Effector memory CD4-positive, alpha-beta T cell (primary cell): Measurements from ENCODE around the gene MBD3.

ENCODE experiments used
- DNase-seq, 3 donors: peaks; one replicate each; pipeline ENCODE4 v3.0.0-alpha.2; 2020
- H3K27ac ChIP-seq: 2 replicates; pipeline ENCODE4 v1.7.0; 2013; ENCODE audit warnings: mild to moderate bottlenecking, low read length, moderate library complexity; ENCODE audit not compliant: insufficient read depth, poor library complexity, severe bottlenecking
- H3K27me3 ChIP-seq: replicated peaks from 2 replicates; pipeline ENCODE4 v1.7.0; 2013; ENCODE audit warnings: mild to moderate bottlenecking, low read length; ENCODE audit not compliant: insufficient read depth, control insufficient read depth, poor library complexity, severe bottlenecking
- H3K36me3 ChIP-seq: 2 replicates; pipeline ENCODE4 v1.7.0; 2013; ENCODE audit warnings: mild to moderate bottlenecking, low read length, moderate library complexity; ENCODE audit not compliant: control insufficient read depth, insufficient read depth
- H3K4me1 ChIP-seq: 2 replicates; pipeline ENCODE4 v1.7.0; 2013; ENCODE audit warnings: low read length, mild to moderate bottlenecking; ENCODE audit not compliant: control insufficient read depth, insufficient read depth, poor library complexity, severe bottlenecking
- H3K4me3 ChIP-seq: 2 replicates; pipeline ENCODE4 v1.7.0; 2013; ENCODE audit warnings: low read length, low read depth, mild to moderate bottlenecking; ENCODE audit not compliant: insufficient read depth, poor library complexity, severe bottlenecking
- H3K9me3 ChIP-seq: 2 replicates; pipeline ENCODE4 v1.7.0; 2013; ENCODE audit warnings: mild to moderate bottlenecking, low read length, moderate library complexity; ENCODE audit not compliant: control insufficient read depth

Gene MBD3

DNA sequence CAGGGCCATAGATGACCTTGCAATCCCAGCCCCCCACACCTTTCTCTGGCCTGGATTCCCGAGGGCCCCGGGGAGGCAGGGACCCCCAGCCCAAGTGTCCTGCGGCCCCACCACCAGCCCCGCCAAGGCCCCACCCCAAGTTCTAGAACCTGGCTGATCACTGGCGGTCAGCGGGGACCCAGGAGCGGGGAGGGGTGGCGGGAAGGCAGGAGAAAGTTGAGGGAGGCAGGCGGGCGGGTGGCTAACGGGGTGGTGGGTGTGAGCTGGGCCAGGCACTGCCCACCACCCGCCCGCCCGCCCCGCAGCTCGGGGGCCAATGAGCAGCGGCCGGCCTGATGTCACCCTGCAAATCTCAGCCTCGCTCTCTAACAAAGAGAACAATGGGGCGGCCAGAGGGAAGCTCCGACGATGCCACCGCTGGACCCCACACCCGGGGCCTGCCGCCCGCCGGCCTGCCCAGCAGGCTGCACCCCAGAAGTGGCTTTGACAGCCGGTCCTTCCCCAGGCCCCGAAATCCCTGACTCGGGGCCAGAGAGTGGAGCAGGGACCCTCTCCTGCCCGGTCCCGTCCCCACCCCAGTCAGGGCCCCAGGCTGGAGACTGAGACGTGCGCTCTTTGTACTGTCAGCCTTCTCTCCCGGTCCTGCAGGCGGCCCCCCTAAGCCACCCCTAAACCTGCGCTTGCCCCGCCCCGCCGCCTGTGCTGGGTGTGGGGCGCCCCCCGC, 26.1 kb downstream of the MBD3 start:
- Histone ChIP-seq H3K36me3 (no peaks in the 10 kb centered on the region), H3K4me1 (peaks cover 8% of the 10 kb centered on the region), H3K9me3 (no peaks in the 10 kb centered on the region), H3K4me3 (no peak overlapping the region), H3K27me3 (peaks cover 6% of the 10 kb centered on the region), H3K27ac (no peak overlapping the region)
- DNase-seq, result no peak

DNA sequence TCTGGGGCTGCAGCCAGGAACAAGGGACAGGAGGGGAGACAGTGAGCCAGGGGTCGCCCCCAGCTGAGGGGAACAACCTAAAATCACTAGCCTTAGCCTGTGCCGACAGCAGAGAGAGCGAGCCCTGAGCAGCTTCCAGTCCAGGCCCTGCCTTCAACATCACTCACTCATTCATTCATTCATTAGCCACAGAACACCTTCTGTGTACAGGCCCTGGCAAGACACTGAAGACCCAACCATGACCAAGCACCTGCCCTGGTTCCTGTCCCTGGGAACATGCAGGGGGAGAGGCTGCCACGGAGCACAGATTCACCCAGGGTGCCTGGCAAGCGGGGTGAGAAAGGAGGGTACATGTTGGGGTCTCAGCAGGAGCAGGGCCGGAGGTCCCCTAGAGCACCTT, 29.4 kb downstream of the MBD3 start:
- DNase-seq, result no peak
- peaks cover 6% of the 10 kb centered on the region for H3K27me3 ChIP-seq

DNA sequence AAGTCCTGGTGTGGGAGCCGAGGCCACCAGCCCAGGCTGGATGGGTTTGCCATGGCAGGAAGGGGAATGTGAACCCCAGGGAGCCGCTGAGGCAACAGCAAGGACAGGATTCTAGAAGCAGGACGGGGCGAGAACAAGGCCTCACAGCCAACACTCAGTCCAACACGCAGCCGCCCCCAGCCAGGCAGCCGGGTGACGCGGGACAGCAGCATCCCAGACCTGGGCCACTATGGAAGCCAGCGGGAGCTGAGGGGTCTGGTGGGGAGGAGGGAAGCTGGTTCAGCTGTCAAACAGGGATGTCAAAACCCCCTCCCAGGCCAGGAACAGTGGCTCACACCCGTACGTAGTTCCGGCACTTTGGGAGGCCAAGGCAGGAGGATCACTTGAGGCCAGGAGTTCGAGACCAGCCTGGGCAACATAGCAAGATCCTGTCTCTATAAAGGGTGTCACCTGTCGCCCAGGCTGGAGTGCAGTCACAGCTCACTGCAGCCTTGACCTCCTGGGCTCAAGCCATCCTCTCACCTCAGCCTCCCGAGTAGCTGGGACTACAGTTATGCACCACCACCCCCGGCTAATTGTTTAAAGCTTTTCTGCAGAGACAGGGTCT, 31.3 kb downstream of the MBD3 start:
- DNase-seq, result no peak
- no peaks in the 10 kb centered on the region for H3K27me3 ChIP-seq
- no peaks in the 10 kb centered on the region for H3K9me3 ChIP-seq
- no peak overlapping the region for H3K4me3 ChIP-seq
- no peaks in the 10 kb centered on the region for H3K36me3 ChIP-seq
- H3K27ac ChIP-seq, result no peak overlapping the region
- no peaks in the 10 kb centered on the region for H3K4me1 ChIP-seq

More for the DNA sequence above, 29.4 kb downstream of the MBD3 start:
- Histone ChIP-seq H3K9me3 (no peaks in the 10 kb centered on the region), H3K36me3 (no peaks in the 10 kb centered on the region), H3K4me1 (peaks cover 2% of the 10 kb centered on the region), H3K4me3 (no peak overlapping the region), H3K27ac (no peak overlapping the region)

DNA sequence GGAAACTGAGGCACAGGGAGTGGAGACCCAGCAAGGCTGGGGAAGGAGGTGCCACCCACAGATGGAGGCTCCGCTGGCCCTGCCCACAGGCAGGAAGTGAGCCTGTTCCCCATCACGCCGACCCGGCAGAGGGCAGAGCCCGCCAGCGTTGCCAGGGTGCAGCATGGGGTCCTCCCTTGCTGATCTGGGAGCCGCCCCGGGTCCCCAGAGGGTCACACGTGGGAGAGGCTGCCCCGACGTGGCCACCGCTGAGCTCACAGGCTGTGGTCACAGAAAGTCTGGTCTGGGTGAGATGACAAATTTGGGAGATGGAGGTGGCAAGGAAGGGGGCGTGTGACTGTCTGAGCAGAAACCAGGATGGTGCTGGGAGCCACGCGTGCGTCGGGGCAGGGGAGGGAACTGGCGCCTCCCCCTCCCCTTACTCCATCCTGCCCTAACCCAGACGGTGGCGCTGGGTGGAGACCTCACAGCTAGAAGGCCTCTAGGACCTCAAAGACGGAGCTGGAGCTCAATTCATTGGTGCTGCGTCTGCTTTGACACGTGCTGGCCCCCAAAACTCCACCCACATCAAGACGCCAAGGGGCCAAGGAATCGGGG, 32.3 kb downstream of the MBD3 start:
- H3K4me3 ChIP-seq, result no peak overlapping the region
- no peak overlapping the region for H3K27ac ChIP-seq
- H3K4me1 ChIP-seq, result no peaks in the 10 kb centered on the region
- no peaks in the 10 kb centered on the region for H3K27me3 ChIP-seq
- DNase-seq, result no peak
- no peaks in the 10 kb centered on the region for H3K36me3 ChIP-seq
- H3K9me3 ChIP-seq, result no peaks in the 10 kb centered on the region

DNA sequence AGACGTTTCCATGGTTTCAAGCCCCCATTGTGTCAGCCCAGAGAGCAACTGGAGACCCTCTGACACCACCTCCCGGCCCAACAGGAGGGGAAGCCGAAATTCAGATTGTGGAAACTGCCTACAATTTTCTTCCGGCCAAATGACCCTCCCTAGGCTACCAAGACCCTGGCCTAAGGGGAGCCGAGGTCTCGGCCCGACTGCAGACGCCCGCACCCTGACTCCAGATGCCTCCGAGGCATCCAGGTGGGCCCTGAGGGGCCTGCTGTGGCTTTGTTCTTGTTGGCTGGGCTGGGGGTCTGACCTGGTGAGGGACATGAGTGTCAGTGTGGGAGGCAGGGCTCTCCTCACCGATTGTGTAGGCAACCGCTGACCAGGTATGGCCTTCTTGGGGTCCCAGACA, 34.1 kb downstream of the MBD3 start:
- no peak for DNase-seq

DNA sequence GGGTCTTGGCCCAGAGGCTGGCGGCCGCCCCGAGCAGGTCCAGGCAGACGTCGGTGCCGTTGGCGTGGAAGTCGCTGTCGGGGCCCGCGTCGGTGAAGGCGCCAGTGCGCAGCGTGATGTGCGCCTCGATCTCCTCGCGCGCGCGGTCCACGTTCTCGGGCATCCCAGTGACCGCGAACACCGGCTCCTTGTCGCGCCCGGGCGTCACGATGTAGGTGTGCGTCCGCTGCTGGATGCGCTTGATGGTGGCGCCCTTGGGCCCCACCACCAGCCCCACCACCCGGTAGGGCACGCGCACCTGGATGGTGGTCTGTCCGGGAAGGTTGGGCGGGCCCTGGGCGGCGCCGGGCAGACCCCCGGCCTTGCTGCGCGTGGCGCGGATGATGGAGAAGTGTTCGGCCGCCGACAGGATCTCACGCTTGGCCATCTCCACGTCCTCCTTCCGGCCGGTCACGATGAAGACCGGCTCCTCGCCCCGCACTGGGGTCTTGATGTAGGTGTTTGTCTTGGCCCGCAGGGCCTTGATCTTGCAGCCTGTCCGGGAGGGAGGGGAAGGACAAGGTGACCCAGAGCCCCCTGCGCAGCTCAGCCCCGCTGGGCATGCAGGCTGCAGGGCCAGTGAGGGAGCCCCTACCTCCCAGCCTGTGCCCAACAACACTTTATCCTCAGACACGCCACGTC, 36.1 kb downstream of the MBD3 start:
- no peak for DNase-seq
- no peak overlapping the region for H3K27ac ChIP-seq
- H3K4me1 ChIP-seq, result no peaks in the 10 kb centered on the region
- H3K36me3 ChIP-seq, result no peaks in the 10 kb centered on the region
- no peak overlapping the region for H3K4me3 ChIP-seq
- H3K9me3 ChIP-seq, result no peaks in the 10 kb centered on the region
- H3K27me3 ChIP-seq, result no peaks in the 10 kb centered on the region

More for the DNA sequence above, 34.1 kb downstream of the MBD3 start:
- Histone ChIP-seq H3K27me3 (no peaks in the 10 kb centered on the region), H3K27ac (no peak overlapping the region), H3K36me3 (no peaks in the 10 kb centered on the region), H3K4me3 (no peak overlapping the region), H3K9me3 (no peaks in the 10 kb centered on the region), H3K4me1 (no peaks in the 10 kb centered on the region)

DNA sequence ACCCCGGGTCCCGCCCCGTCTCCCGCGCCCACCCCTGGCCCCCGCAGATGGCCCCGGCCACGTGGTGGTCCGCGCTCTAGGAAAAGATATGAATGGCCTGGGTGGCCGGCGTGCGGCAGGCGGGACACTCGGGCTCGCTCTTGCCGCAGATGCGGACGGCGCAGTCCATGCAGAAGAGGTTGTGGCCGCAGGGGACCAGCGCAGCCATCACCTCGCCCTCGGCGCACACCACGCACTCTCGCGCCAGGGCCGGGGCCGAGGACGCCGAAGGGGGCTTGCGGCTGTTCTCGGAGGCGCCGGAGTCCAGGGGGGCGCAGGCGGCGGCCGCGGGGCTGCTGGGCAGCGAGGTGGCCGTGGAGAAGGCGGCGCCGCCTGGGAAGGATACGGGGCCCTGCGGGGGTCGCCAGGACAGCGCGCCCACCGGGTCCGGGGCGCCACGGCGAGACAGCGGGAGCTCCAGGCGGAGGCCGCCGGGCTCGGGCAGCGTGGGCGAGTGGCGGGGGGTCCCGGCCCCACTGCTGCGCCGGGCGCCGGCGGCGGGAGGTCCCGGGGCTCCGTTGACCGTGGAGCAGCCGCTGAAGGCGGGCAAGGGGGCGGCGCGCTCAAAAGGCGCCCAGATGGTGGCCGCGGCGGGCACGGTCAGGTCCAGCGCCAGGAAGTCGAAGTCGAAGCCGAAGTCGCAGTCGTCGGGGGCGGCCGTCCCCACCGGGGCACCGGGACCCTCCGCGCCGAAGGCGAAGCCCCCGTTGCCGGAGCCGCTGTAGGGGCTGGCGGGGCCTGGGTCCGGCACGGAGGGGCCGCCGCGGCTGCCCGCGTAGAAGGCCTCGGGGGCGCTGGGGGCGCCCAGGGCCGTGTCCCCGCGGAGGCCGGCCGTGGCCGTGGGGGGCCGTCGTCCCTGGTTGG, 36.9 kb downstream of the MBD3 start:
- H3K27ac ChIP-seq, result no peak overlapping the region
- DNase-seq, result no peak
- H3K9me3 ChIP-seq, result no peaks in the 10 kb centered on the region
- no peaks in the 10 kb centered on the region for H3K4me1 ChIP-seq
- no peak overlapping the region for H3K4me3 ChIP-seq
- no peaks in the 10 kb centered on the region for H3K36me3 ChIP-seq
- no peaks in the 10 kb centered on the region for H3K27me3 ChIP-seq

DNA sequence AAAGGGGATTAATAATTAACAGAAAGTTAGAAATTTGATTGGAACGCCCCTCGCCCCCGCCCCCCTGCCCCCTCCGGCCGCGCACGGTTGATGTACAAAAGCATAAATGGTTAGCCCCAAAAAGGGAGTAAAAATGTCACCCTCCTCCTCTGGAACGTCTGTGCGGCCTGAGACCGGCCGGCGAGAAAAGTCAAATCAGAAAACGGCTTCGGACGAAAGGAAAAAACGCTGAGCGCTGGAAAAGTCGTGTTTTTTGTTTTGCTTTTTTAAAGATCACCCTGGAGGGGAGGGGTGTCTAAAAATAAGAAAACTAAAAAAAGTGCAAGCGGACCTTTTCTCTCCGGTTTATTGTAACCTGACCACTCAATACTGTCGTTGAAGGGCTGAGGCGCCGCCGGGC, 37.7 kb downstream of the MBD3 start:
- H3K36me3 ChIP-seq, result no peaks in the 10 kb centered on the region
- no peaks in the 10 kb centered on the region for H3K27me3 ChIP-seq
- no peaks in the 10 kb centered on the region for H3K4me1 ChIP-seq
- no peak overlapping the region for H3K27ac ChIP-seq
- H3K9me3 ChIP-seq, result no peaks in the 10 kb centered on the region
- no peak overlapping the region for H3K4me3 ChIP-seq
- DNase-seq, result no peak

DNA sequence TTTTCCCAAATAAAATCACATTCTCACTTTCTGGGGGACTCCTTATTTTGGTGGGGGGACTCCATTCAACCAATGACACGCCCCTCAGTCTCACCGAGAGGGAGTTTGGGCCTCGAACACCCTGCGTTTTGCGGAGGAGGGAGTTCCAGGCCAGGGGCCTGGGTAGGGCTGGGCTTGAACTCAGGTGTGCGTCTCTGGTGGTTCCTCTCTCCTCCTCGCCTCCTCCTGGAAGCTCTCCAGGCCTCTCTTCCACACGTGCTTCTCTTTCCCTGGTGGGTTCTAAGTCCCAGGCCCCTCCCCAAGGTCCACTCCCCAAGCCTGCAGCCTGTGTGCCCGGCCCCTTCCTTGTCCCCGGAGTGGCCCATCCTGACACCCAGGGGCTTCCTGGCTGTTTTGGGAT, 39.2 kb downstream of the MBD3 start:
- Histone ChIP-seq H3K9me3 (no peaks in the 10 kb centered on the region), H3K36me3 (no peaks in the 10 kb centered on the region), H3K4me1 (no peaks in the 10 kb centered on the region), H3K27me3 (no peaks in the 10 kb centered on the region), H3K27ac (no peak overlapping the region), H3K4me3 (no peak overlapping the region)
- DNase-seq, result no peak
